SK-N-SH treated with all-trans-retinoic acid at 6 μM for 48 hours (cell line): ENCODE results near the gene CEND1.

Source experiments
- ARNTL ChIP-seq: fragments of 450-650 bp; formaldehyde crosslinking; IDR thresholded peaks from 2 replicates; pipeline ENCODE4 v1.5.0; 2020; ENCODE audit warnings: low read depth, mild to moderate bottlenecking, moderate library complexity, borderline replicate concordance
- CSDC2 ChIP-seq: fragments of 250-450 bp; sonication (Bioruptor Pico); IDR thresholded peaks from 2 replicates; pipeline ENCODE4 v1.5.0; 2020; ENCODE audit warnings: mild to moderate bottlenecking, moderate library complexity
- ISL1 ChIP-seq: fragments of 250-450 bp; sonication (Bioruptor Pico); IDR thresholded peaks from 2 replicates; pipeline ENCODE4 v2.1.2; 2022; ENCODE audit warnings: mild to moderate bottlenecking, moderate library complexity
- RARB ChIP-seq: fragments of 250-450 bp; sonication (Bioruptor Pico); IDR thresholded peaks from 2 replicates; pipeline ENCODE4 v1.8.0; 2021; ENCODE audit warnings: mild to moderate bottlenecking, moderate library complexity
- ZFP3 ChIP-seq: fragments of 250-450 bp; sonication (Bioruptor Pico); IDR thresholded peaks from 2 replicates; pipeline ENCODE4 v1.5.0; 2020; ENCODE audit warnings: mild to moderate bottlenecking, moderate library complexity
- ZFP30 ChIP-seq: fragments of 450-650 bp; formaldehyde crosslinking; IDR thresholded peaks from 2 replicates; pipeline ENCODE4 v1.5.0; 2022; ENCODE audit warnings: mild to moderate bottlenecking, moderate library complexity

DNA sequence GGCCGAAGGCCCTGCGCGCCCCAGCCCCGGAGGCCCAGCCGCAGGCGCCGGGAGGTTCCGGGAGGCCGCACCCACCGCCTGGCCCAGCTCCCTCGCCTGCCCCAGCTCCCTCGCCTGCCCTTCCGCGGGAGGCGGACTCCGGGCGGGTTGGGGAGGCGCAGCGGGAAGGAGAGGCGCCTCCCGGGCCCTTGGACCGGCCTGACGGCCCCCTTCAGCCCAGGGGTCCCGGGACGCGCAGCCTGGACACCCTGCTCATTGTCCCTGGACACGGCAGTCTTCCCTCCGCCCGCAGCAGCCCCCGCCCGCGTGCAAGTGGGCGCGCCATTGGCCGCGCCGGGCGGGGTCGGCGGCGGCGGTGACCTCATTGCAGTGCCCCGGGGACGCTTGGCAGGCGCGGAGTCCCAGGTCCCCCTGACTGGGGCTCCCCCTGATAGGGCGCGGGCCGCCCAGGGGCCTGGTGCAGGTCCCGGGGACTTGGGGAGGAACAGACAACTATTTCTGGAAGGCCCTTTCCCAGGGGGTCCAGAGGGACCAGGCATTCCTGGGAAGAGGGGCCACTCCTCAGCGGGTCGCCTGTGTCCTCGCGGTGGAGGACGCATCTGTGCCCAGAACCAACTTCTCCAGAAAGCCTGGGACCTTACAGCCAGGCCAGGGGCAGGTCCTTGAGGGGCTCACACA is 43.4 kb upstream of the CEND1 start:
- TF ChIP-seq ISL1 (CRISPR knock-in tag) (no peak), ZFP30 (no peak), ZFP3 (CRISPR knock-in tag) (no peak; the same call in 1 of the 2 replicates), RARB (CRISPR knock-in tag) (no peak), ARNTL (CRISPR knock-in tag) (no peak), CSDC2 (no peak)
